GM19395 (cell line): ENCODE data around the gene INHBC.

Experiments
- ATAC-seq: cut with Tn5 transposase; IDR thresholded peaks from one replicate; pipeline ENCODE4 v1.9.1; 2021; ENCODE audit warnings: mild to moderate bottlenecking, moderate library complexity; ENCODE audit not compliant: unreplicated experiment

The INHBC gene

DNA sequence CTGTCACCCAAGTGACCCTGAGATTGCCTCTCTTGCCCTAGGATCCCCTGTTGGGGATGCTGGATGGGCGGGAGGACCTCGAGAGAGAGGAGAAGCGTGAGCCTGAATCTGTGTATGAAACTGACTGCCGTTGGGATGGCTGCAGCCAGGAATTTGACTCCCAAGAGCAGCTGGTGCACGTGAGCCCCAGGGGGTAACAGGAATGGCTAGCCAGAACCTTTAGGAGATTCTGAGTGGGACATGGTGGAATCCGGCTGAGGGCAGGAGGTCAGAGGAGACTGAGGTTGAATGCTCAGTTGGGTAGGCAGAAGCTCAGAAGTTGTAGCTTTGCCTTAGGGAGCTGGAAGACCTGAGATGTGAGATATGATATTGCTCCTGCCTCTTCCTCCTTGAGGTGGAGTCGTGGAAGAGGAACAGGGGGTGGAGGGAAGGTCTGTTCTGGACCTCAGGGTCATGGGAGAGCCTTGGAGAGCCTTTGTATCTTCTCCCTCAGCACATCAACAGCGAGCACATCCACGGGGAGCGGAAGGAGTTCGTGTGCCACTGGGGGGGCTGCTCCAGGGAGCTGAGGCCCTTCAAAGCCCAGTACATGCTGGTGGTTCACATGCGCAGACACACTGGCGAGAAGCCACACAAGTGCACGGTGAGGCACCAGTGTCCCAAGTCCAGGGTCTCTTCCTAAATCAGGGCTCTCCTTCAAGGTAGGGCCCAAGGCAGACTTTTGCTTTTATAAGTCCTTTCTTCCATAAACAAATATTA, 31.3 kb downstream of the INHBC start:
- no peak for ATAC-seq

DNA sequence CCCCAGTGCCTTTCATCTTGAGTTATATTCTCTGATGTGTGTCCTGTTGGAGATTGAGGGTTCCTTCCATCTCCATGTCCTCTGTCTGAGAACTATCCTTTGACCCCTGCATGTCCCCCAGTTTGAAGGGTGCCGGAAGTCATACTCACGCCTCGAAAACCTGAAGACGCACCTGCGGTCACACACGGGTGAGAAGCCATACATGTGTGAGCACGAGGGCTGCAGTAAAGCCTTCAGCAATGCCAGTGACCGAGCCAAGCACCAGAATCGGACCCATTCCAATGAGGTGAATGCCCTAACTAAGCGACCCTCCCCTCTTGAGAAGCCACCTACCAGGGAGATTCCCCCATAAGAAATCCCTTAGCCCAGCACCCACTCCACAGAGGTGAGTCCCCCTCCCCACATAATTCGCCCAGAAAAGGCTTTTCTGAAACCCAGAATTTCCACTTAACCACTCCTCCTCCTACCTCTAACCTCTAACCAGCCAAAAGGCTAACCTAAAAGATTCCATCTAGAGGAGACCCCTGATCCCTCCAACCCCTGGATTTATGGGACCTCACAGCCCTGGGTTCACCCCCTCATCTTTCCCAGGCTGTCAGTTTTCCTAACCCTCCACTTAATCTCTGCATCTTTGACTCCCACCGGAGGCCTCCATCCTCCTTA, 32.8 kb downstream of the INHBC start:
- ATAC-seq, result no peak

DNA sequence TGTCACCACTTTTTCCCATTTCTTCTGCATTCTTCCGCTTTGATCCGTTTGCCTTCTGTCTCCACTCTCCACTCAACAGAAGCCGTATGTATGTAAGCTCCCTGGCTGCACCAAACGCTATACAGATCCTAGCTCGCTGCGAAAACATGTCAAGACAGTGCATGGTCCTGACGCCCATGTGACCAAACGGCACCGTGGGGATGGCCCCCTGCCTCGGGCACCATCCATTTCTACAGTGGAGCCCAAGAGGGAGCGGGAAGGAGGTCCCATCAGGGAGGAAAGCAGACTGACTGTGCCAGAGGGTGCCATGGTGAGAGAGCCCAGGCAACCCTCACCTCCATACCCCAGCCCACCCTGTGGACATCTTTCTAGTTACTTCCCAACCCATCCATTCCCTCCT, 33.3 kb downstream of the INHBC start:
- no peak for ATAC-seq

DNA sequence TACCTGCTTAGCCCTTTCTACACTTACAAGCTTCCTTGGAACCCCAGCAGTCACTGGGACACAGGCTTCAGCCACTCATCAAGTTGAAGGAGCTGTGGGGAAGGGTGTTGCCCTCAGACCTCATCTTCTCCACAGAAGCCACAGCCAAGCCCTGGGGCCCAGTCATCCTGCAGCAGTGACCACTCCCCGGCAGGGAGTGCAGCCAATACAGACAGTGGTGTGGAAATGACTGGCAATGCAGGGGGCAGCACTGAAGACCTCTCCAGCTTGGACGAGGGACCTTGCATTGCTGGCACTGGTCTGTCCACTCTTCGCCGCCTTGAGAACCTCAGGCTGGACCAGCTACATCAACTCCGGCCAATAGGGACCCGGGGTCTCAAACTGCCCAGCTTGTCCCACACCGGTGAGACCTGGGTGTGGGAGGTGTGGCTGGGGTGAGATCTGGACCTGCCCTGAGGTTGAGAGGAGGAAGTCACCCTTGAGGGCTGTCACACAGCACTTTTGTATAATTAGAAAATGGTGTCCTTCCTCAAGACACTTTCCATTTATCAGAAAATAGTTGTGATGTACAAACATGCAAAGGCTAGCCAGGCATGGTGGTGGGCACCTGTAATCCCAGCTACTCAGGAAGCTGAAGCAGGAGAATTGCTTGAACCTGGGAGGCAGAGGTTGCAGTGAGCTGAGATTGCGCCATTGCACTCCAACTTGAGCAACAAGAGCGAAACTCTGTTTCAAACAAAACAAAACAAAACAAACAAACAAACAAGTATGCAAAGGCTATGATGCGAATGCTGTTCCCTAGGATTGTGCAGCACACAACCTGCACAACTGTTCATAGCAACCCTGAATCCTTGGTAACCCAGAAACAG, 34.9 kb downstream of the INHBC start:
- ATAC-seq, result no peak

DNA sequence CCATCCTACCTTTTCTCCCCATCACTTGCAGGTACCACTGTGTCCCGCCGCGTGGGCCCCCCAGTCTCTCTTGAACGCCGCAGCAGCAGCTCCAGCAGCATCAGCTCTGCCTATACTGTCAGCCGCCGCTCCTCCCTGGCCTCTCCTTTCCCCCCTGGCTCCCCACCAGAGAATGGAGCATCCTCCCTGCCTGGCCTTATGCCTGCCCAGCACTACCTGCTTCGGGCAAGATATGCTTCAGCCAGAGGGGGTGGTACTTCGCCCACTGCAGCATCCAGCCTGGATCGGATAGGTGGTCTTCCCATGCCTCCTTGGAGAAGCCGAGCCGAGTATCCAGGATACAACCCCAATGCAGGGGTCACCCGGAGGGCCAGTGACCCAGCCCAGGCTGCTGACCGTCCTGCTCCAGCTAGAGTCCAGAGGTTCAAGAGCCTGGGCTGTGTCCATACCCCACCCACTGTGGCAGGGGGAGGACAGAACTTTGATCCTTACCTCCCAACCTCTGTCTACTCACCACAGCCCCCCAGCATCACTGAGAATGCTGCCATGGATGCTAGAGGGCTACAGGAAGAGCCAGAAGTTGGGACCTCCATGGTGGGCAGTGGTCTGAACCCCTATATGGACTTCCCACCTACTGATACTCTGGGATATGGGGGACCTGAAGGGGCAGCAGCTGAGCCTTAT, 35.8 kb downstream of the INHBC start:
- ATAC-seq, result no peak

DNA sequence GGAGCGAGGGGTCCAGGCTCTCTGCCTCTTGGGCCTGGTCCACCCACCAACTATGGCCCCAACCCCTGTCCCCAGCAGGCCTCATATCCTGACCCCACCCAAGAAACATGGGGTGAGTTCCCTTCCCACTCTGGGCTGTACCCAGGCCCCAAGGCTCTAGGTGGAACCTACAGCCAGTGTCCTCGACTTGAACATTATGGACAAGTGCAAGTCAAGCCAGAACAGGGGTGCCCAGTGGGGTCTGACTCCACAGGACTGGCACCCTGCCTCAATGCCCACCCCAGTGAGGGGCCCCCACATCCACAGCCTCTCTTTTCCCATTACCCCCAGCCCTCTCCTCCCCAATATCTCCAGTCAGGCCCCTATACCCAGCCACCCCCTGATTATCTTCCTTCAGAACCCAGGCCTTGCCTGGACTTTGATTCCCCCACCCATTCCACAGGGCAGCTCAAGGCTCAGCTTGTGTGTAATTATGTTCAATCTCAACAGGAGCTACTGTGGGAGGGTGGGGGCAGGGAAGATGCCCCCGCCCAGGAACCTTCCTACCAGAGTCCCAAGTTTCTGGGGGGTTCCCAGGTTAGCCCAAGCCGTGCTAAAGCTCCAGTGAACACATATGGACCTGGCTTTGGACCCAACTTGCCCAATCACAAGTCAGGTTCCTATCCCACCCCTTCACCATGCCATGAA, 36.5 kb downstream of the INHBC start:
- ATAC-seq, result no peak

DNA sequence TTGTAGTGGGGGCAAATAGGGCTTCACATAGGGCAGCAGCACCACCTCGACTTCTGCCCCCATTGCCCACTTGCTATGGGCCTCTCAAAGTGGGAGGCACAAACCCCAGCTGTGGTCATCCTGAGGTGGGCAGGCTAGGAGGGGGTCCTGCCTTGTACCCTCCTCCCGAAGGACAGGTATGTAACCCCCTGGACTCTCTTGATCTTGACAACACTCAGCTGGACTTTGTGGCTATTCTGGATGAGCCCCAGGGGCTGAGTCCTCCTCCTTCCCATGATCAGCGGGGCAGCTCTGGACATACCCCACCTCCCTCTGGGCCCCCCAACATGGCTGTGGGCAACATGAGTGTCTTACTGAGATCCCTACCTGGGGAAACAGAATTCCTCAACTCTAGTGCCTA, 37.1 kb downstream of the INHBC start:
- no peak for ATAC-seq

DNA sequence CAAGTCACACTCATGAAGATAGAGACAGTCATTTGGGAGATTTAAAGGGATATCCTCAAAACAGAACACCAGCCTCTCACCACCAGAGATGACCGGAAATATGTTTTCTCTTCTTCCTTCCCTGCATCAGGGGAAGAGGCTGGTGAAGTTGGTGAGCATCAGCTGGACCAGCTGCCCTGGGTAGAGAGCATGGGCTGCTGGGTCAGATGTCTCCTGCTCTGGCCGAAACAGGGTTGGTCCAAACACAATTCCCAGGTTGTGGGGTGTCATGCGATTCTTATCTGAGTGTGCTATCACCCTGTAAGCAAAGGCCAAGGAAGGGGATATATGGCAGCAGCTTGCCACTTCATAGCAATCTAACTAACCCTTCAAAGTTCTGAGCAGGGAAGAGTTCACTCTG, 37.8 kb downstream of the INHBC start:
- no peak for ATAC-seq

DNA sequence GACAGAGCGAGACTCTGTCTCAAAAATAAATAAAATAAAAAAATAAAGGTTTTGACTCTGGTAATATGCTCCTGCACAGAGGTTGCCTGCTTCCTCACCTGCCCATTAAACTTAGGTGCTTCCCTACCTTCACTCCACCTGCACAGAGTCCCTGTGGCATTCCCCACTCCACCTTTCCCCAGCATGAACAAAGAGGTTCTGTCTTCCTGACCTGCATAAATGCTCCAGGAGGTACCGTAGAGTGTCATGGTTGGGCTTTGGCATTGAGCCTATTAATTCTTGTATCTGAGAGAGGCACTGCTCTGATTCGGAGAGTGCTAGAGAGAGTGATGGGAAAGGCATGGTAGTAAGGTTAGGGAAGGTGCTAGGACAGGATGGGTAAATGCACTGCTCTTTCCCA, 38.8 kb downstream of the INHBC start:
- no peak for ATAC-seq

DNA sequence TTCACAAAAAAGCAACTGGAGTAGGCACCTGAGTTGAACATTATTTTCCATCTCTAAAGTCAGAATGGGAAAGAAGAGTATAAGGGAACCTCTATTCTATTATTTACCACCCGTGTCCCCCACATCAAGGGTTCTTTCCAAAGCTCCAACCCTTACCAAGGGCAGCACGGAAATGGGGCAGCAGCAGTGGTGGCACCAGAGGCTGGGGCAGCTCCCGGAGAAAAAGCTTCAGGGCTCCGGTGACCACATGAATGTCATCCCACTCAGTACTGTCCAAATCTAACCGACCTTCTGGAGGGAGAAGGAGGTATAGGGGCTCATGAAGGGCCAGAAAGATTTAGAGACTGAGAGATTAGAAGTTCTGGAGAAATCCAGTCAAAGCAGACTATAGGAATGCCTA, 39.3 kb downstream of the INHBC start:
- no peak for ATAC-seq

DNA sequence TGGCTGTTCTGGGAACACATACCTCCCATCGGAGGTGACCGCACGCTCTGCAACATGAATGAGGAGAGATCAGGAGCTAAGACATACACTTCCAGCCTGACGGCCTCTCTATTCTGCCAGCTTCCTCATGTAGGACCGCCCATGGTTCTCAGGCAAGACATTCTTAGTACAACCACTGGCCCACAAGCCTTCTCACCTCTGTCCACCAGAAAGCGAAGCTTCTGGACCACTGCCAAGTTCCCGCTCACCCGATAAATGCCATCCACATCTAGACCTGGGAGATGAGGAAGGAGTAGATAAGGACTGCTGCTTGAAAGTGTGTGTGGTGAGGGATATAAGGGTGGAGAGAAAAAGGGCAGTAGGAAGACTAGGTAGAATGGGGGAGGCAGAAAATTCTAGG, 39.8 kb downstream of the INHBC start:
- no peak for ATAC-seq

DNA sequence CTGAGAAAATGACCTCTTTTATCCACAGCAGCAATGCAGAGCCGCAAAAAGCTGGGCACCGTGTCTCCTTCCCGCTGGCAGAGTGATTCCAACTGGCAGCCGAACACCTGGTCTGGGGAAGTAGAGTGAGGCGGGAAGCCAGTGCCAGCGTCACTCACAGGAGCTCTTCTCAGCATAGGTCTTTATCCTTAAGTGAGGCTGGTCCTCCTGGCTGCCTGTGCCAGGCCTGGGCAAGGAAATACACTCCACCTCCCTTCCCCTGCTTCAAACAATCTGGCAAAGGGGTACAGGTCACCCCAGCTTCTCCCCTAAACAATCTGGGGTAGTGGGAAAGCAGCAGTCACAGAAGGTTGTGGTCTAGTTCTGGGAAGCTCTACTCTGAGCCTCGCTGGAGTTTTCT, 40.3 kb downstream of the INHBC start:
- no peak for ATAC-seq

DNA sequence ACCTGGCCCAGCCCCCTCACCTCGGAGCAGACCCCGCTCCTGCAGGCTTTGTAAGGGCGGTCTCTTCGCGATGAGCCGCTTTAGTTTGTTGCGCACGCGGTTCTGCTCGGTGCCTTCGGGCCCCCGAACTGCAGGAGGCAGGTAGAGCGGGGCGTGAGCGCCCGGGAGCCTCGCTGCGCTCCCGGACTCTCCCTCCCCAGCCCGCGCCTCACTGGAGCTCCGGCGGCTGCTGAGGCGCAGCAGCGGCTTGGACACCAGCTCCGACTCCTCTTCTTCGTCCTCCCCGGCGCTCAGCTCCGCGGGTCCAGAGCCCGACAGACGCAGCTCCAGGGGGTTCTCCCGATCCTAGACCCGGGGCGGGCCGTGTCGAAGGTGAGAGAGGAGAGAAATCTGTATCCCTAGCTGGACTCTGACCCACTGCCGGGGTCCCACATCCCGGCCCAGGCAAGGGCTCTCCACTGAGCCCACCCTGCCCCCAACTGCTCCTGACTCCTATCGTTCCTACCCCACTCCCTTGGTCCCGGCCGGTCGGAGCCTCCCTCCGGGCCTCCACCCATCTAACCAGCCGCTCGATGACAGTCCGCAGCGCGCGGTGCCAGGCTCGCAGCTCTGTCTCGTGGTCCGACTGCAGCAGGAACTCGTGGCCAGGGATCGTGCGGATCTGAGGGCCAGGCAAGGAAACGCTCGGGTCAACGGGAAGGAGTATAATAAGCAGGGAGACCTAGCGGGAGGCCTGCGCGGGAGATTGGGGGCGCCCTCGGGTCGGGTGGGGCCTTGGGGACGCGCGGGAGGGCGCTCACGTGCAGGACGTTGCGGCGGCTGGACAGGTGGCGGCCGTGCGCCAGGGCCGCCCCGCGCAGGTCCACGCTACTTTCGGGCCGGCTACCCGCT, 40.9 kb downstream of the INHBC start:
- peak; percentile 12 for ATAC-seq

DNA sequence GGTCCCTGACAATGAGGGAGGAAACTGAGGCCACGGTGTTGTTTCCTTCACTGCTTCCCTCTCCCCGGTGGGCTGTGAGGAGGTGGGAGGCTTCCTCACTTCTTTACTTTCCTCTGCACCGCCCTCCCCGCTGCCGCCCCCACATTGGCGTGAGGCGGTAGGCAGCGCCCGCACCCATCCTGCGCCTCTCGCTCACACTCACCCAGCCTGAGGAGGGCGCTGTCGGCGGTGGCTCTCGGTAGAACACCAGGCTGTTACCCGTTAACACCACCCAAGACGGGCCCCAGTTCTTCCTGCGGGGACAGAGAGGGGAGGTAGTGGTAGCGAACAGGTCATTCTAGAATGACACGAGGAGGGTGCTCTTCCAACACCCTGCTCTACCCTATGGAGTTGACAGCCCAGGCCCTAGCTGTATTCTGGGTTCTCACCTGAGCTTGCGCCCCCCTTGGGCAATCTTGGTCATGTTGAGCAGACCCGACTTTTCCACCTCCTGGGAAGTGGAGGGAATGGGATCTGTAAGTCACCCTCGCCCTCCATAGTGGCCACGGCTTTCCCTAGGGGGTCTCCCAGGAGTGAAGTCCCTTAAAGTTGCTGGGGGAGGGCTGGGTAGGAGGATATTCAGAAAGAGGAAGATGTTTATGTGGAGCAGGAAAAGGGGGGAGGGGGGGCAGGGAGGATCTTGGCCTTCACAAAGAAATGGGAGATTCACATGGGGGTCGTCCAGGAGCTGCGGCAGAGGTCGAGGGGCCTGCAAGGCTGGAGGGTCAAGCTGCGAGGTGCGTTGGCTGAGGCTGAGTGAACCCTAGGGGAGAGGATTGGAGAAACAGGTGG, 41.8 kb downstream of the INHBC start:
- ATAC-seq, result peak; percentile 43

DNA sequence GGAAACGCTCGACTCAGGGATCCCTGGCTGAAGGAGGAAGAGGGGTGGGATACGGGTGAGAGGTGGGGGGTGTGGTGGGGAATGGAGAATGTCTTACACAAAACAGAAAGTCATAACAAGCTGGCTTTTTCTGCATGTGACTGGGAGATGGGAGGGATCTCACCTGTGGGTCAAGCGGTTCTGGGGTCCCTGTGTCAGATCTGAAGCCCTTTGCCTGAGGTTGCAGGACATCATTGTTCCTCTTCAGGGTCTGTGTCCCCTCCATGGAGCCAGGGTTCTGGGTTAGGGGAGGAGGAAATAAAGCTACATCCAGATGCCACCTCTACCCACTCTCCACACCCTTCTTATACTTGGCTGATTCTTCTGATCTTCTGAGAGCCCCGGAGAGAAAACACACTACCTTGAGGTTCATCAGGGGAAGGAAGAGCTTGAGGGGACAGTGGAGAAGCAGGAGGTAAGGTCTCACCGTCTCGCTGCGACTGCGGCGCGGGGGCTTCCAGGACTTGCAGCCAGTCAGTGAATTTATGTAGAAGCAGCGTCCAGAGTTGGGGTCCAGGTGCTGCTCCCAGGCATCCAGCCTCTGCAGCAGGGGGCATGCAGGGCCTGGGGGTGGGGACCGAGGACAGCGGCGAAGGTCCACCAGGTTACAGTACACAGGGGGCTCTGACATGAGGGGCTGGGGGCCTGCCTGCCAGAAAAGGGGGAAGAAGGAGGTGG, 42.6 kb downstream of the INHBC start:
- no peak for ATAC-seq

DNA sequence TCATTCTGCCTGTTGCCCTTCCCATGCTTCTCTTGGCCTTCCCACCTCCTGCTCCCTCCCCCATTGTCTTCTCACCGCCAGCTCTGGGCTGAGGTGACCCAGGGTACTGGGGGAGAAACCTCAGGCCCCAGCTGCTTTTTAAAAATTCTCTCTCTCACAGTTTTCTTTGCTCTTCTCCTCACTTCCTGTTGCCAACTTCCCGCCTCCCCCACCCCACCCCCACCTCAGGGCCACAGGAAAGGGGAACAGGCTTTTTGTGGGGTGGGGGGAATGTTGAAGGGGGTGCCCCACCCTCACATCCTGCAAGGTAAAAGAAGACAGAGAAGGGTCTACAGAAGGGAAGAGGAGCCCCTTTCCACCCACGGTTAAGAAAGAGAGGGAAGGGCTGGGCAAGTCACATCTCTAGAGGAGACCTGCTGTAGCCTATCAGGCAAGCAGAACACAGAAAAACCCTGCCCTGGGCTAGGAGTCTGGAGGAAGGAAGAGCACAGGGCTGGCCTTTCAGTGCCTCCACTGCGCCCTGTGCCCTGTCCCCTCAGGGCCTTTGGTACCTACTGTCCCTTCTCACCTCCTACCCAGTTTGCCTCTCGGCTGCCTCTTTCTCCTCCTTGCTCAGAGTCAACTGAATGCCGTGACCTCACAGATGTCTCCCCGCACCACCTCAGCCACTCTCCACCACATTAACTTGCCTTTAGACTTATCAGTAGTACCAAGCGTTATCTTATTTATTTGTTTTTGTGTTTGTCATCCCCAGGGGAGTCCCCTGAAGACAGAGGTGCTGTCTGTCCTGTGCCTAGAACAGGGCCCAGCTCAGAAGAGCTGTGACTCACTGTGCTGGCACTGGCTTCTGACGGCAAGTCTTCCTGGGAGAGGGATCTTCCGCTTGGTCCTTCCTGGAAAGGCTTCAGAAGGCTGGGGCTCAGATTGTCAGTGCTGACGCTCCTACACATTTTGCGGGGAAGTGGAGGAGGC, 43.4 kb downstream of the INHBC start:
- ATAC-seq, result peak; percentile 55

DNA sequence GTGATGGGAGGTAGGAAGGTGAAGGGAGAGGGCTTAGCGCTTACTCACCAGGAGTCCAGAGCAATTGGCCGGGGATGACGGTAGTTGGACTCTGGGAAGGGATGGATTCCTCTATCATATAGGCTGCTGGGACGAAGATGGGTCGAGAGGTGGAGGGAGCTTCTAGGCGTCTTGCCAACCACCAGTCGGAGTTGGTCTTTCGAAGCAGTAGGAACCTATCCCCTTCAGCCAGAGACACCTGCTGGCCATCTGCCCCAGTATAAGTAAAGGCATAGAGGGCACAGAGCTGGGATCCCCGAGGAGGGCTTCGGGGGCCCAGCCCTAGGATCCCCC, 44.4 kb downstream of the INHBC start:
- peak; percentile 2 for ATAC-seq
